HepG2 (cell line): ENCODE measurements around the gene MAT2A. TPM values are rescaled to one million over a fixed set of nuclear protein-coding genes. Genes with fewer than 3 reads are reported as not detected.

Source experiments
- AGO1 ChIP-seq: fragments of 200-400 bp; formaldehyde crosslinking; IDR thresholded peaks from 2 replicates; pipeline ENCODE4 v1.6.1; 2017; ENCODE audit warnings: mild to moderate bottlenecking, low read depth, low read length, moderate library complexity; ENCODE audit not compliant: poor library complexity, severe bottlenecking
- CBFB ChIP-seq: sonication (generic); formaldehyde crosslinking; IDR thresholded peaks from 2 replicates; pipeline ENCODE4 v1.4.0; 2020; ENCODE audit warnings: missing genetic modification reagents
- CCAR2 ChIP-seq: fragments of 200-400 bp; formaldehyde crosslinking; optimal IDR thresholded peaks from 2 replicates; pipeline ENCODE3; 2018; ENCODE audit warnings: low read depth, mild to moderate bottlenecking, low read length, moderate library complexity
- CREB1 ChIP-seq, 2 experiments: fragments of 450-650 bp in 1 of 2; IDR thresholded peaks; 2 replicates each; pipeline ENCODE4 v1.6.1; 2016 to 2017; ENCODE audit warnings: control low read depth in 1 of 2, mild to moderate bottlenecking in 1 of 2, missing compliant biosample characterization in 1 of 2, missing genetic modification characterization in 1 of 2
- E2F1 ChIP-seq: sonication (generic); formaldehyde crosslinking; IDR thresholded peaks from 2 replicates; pipeline ENCODE4 v1.5.0; 2020; ENCODE audit warnings: missing genetic modification reagents
- FOSL1 ChIP-seq: sonication (generic); formaldehyde crosslinking; IDR thresholded peaks from 2 replicates; pipeline ENCODE4 v1.9.0; 2021; ENCODE audit warnings: missing genetic modification reagents, borderline replicate concordance
- FOXP4 ChIP-seq: sonication (generic); formaldehyde crosslinking; IDR thresholded peaks from 2 replicates; pipeline ENCODE4 v1.4.0; 2020; ENCODE audit warnings: missing genetic modification reagents
- GLMP ChIP-seq: sonication (generic); formaldehyde crosslinking; IDR thresholded peaks from 2 replicates; pipeline ENCODE4 v1.9.0; 2021; ENCODE audit warnings: missing genetic modification reagents, mild to moderate bottlenecking, borderline replicate concordance
- HNRNPH1 ChIP-seq: fragments of 200-400 bp; formaldehyde crosslinking; optimal IDR thresholded peaks from 2 replicates; pipeline ENCODE3; 2017; ENCODE audit warnings: mild to moderate bottlenecking, low read depth, low read length
- ISX ChIP-seq: sonication (generic); formaldehyde crosslinking; conservative IDR thresholded peaks from 2 replicates; pipeline ENCODE4 v1.5.0; 2020; ENCODE audit warnings: missing genetic modification reagents
- LCORL ChIP-seq, 2 experiments: fragments of 450-650 bp in 1 of 2; sonication (generic) in 1 of 2; formaldehyde crosslinking in 1 of 2; IDR thresholded peaks; 2 replicates each; pipeline versions ENCODE4 v1.5.0 to v1.6.1; 2017 to 2020; ENCODE audit warnings: antibody characterized with exemption in 1 of 2, missing genetic modification reagents in 1 of 2
- MIXL1 ChIP-seq: IDR thresholded peaks from 2 replicates; pipeline ENCODE4 v1.6.1; 2016
- MXD4 ChIP-seq: IDR thresholded peaks from 2 replicates; pipeline ENCODE4 v1.6.1; 2016; ENCODE audit warnings: mild to moderate bottlenecking, missing biosample characterization, missing genetic modification reagents
- RBFOX2 ChIP-seq: fragments of 200-400 bp; formaldehyde crosslinking; IDR thresholded peaks from 2 replicates; pipeline ENCODE4 v1.6.1; 2017; ENCODE audit warnings: low read depth, mild to moderate bottlenecking, low read length
- SALL1 ChIP-seq: sonication (generic); formaldehyde crosslinking; IDR thresholded peaks from 2 replicates; pipeline ENCODE4 v1.8.0; 2022; ENCODE audit warnings: mild to moderate bottlenecking, missing genetic modification reagents
- SNAPC2 ChIP-seq: sonication (generic); formaldehyde crosslinking; IDR thresholded peaks from 2 replicates; pipeline ENCODE4 v1.8.1; 2022; ENCODE audit warnings: mild to moderate bottlenecking, missing genetic modification reagents
- SNAPC5 ChIP-seq: sonication (generic); formaldehyde crosslinking; IDR thresholded peaks from 2 replicates; pipeline ENCODE4 v1.8.1; 2023; ENCODE audit warnings: mild to moderate bottlenecking, missing genetic modification reagents, borderline replicate concordance
- TBX3 ChIP-seq: fragments of 450-650 bp; IDR thresholded peaks from 2 replicates; pipeline ENCODE4 v1.6.1; 2017; ENCODE audit warnings: antibody characterized with exemption, mild to moderate bottlenecking, inconsistent platforms, borderline replicate concordance
- TCF7L2 ChIP-seq: IDR thresholded peaks from 2 replicates; pipeline ENCODE4 v1.6.1; 2011; ENCODE audit warnings: mild to moderate bottlenecking, low read depth, low read length, moderate library complexity
- ZBTB1 ChIP-seq: sonication (generic); formaldehyde crosslinking; IDR thresholded peaks from 2 replicates; pipeline ENCODE4 v1.4.0; 2020; ENCODE audit warnings: missing genetic modification reagents, borderline replicate concordance
- ZFP90 ChIP-seq: sonication (generic); formaldehyde crosslinking; IDR thresholded peaks from 2 replicates; pipeline ENCODE4 v1.8.0; 2022; ENCODE audit warnings: missing genetic modification reagents, mild to moderate bottlenecking, inconsistent platforms, borderline replicate concordance
- ZMYM2 ChIP-seq: sonication (generic); formaldehyde crosslinking; IDR thresholded peaks from 2 replicates; pipeline ENCODE4 v1.8.0; 2022; ENCODE audit warnings: mild to moderate bottlenecking, missing genetic modification reagents
- ZNF230 ChIP-seq: sonication (generic); formaldehyde crosslinking; IDR thresholded peaks from 2 replicates; pipeline ENCODE4 v1.4.0; 2020; ENCODE audit warnings: mild to moderate bottlenecking, missing genetic modification reagents
- ZNF234 ChIP-seq: sonication (generic); formaldehyde crosslinking; conservative IDR thresholded peaks from 2 replicates; pipeline ENCODE4 v1.5.1; 2020; ENCODE audit warnings: mild to moderate bottlenecking, missing genetic modification reagents
- polyA plus RNA-seq, 8 experiments: library from polyadenylated mRNA; depleted of rRNA in 3 of 8; stranded (reverse) in 7 of 8; unstranded in 1 of 8; fragments of >200 nt; fragmentation: Illumina TruSeq in 4 of 8; extraction: Trizol in 4 of 8; gene quantifications; 2 replicates each; pipeline versions ENCODE4 v1.2.1 to v1.2.3, GENCODE V29; 2011 to 2016; ENCODE audit warnings: low read depth in 4 of 8, missing spikeins in 1 of 8, mixed read lengths in 1 of 8; ENCODE audit not compliant: insufficient read depth in 1 of 8
- total RNA-seq, 5 experiments: library from RNA; depleted of rRNA; stranded (reverse); fragments of >200 nt; fragmentation: Illumina TruSeq; extraction: Trizol; gene quantifications; 2 replicates each; pipeline ENCODE4 v1.2.3, GENCODE V29; 2016; ENCODE audit warnings: low read depth in 1 of 5

Gene MAT2A
- total and polyA plus RNA-seq, 2 of the 13 experiments (the other 11 are each of a cell fraction or from before 2014, with no cell fraction given) = 155 to 331 TPM

DNA sequence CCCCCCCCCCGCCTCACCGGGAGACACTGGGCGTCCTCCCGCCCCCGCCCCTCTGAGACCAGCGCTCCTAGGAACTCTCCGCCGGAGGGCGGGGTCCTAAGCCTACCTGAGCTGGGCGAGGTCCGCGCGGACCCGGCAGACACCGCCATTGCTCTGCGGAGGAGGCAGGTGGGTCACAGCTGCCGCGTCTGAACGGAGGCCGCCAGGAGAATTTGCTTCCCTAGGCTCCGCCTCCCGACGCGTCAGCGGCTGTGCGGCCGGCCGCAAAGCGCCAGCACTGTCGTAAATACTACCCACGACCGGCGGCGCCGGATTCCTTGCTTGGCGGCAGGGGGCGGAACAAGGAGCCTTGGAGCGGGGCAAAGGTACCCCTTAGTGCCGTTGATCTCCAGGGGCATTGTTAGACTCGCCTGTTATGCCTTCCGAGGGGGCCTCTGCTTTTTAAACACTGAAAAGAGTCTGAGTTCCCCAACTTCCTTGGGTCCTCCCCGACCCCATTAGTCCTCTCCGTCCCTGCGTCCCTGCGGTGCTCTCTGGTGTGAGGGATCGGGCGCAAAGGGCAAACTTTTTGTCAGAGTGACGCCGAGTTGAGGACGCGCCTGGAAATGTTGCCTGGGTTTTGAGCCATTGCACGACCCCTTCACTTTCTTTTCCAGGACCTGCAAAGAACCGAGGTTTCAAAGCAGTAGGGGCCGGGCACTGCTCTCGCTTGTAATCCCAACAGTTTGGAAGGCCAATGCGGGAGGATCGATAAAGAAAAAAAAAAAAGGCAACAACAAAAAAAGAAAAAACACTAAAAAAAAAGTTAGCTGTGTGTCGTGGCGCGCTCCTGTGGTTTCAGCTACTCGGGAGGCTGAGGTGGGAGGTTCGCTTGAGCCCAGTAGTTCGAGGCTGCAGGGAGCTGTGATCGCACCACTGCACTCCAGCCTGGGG is 22.6 kb downstream of the MAT2A start, which contains the start of gene GGCX (continued):
- TF ChIP-seq GLMP (CRISPR knock-in tag) (no peak), AGO1 (peak; percentile 77), ISX (CRISPR knock-in tag) (no peak), FOSL1 (no peak), HNRNPH1 (peak; percentile 38), SALL1 (peak; percentile 91), MXD4 (CRISPR knock-in tag) (no peak), FOXP4 (peak; percentile 68; the same call in 1 of the 2 replicates), ZMYM2 (CRISPR knock-in tag) (0 out of 2 replicates have a peak, but pooled peaks have one; percentile 46), LCORL (IDR thresholded peaks at IDR 0.05) (no peak), LCORL (CRISPR knock-in tag; IDR thresholded peaks at IDR 0.05) (peak; percentile 90), SNAPC5 (CRISPR knock-in tag) (peak; percentile 79; the same call in 1 of the 2 replicates), CCAR2 (no peak), CREB1 (IDR thresholded peaks at IDR 0.05) (peak; percentile 84), CREB1 (CRISPR knock-in tag; IDR thresholded peaks at IDR 0.05) (peak; percentile 96), ZNF230 (CRISPR knock-in tag) (peak; percentile 78), CBFB (CRISPR knock-in tag) (peak; percentile 72; the same call in 1 of the 2 replicates), ZNF234 (CRISPR knock-in tag) (no peak), SNAPC2 (CRISPR knock-in tag) (peak; percentile 84), ZFP90 (CRISPR knock-in tag) (peak; percentile 94), MIXL1 (CRISPR knock-in tag) (peak; percentile 52), ZBTB1 (CRISPR knock-in tag) (no peak), E2F1 (CRISPR knock-in tag) (0 out of 2 replicates have a peak, but pooled peaks have one; percentile 8), TBX3 (peak; percentile 39; the same call in 1 of the 2 replicates), TCF7L2 (no peak), RBFOX2 (peak; percentile 98)
